Measurements from ENCODE around the gene OTUD4. TPM values are rescaled to one million over a fixed set of nuclear protein-coding genes. Genes with fewer than 3 reads are reported as not detected.

The OTUD4 gene
- total and polyA plus RNA-seq, 9 of the 15 experiments (the other 6 are each of a cell fraction or from before 2014, with no cell fraction given): 4.2 to 29.0 (median 24.8) TPM

DNA sequence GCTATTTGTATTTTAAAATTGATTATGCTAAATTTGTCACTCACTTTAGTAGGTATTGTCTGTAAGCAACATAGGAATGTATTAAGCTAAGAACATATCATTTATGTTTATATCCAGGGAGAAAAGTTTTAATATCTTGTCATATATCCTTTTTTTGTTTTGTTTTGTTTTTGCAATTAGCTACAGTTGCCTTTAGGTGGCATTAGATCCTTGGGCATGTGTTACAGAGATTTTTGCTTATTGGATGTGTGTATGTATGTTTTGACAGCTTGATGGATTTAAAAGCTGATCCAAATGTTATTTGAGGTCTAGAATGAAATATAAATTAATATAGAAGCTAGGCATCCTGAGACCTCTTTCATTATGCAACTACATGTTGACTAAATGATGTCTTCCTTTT is 36.1 kb upstream of the OTUD4 start (continued):
- TF ChIP-seq, protein P1, sequence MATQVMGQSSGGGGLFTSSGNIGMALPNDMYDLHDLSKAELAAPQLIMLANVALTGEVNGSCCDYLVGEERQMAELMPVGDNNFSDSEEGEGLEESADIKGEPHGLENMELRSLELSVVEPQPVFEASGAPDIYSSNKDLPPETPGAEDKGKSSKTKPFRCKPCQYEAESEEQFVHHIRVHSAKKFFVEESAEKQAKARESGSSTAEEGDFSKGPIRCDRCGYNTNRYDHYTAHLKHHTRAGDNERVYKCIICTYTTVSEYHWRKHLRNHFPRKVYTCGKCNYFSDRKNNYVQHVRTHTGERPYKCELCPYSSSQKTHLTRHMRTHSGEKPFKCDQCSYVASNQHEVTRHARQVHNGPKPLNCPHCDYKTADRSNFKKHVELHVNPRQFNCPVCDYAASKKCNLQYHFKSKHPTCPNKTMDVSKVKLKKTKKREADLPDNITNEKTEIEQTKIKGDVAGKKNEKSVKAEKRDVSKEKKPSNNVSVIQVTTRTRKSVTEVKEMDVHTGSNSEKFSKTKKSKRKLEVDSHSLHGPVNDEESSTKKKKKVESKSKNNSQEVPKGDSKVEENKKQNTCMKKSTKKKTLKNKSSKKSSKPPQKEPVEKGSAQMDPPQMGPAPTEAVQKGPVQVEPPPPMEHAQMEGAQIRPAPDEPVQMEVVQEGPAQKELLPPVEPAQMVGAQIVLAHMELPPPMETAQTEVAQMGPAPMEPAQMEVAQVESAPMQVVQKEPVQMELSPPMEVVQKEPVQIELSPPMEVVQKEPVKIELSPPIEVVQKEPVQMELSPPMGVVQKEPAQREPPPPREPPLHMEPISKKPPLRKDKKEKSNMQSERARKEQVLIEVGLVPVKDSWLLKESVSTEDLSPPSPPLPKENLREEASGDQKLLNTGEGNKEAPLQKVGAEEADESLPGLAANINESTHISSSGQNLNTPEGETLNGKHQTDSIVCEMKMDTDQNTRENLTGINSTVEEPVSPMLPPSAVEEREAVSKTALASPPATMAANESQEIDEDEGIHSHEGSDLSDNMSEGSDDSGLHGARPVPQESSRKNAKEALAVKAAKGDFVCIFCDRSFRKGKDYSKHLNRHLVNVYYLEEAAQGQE (IDR thresholded peaks at IDR 0.05; ENCODE audit: borderline replicate concordance): peak; percentile 20; the same call in 1 of the 2 replicates
- TF ChIP-seq, protein P1 (CRISPR knock-in tag; IDR thresholded peaks at IDR 0.05; ENCODE audit: low read depth): no peak
- TF ChIP-seq CCAR2 (IDR thresholded peaks at IDR 0.05; ENCODE audit: low read depth, low read length) (no peak), ZNF197 (CRISPR knock-in tag; IDR thresholded peaks at IDR 0.05; ENCODE audit: low read depth) (no peak), ZFPM2 (CRISPR knock-in tag; IDR thresholded peaks at IDR 0.05) (no peak), TEAD1 (CRISPR knock-in tag; IDR thresholded peaks at IDR 0.05) (no peak), TRIM28 (IDR thresholded peaks at IDR 0.05) (no peak)
- TF ChIP-seq, protein P2, sequence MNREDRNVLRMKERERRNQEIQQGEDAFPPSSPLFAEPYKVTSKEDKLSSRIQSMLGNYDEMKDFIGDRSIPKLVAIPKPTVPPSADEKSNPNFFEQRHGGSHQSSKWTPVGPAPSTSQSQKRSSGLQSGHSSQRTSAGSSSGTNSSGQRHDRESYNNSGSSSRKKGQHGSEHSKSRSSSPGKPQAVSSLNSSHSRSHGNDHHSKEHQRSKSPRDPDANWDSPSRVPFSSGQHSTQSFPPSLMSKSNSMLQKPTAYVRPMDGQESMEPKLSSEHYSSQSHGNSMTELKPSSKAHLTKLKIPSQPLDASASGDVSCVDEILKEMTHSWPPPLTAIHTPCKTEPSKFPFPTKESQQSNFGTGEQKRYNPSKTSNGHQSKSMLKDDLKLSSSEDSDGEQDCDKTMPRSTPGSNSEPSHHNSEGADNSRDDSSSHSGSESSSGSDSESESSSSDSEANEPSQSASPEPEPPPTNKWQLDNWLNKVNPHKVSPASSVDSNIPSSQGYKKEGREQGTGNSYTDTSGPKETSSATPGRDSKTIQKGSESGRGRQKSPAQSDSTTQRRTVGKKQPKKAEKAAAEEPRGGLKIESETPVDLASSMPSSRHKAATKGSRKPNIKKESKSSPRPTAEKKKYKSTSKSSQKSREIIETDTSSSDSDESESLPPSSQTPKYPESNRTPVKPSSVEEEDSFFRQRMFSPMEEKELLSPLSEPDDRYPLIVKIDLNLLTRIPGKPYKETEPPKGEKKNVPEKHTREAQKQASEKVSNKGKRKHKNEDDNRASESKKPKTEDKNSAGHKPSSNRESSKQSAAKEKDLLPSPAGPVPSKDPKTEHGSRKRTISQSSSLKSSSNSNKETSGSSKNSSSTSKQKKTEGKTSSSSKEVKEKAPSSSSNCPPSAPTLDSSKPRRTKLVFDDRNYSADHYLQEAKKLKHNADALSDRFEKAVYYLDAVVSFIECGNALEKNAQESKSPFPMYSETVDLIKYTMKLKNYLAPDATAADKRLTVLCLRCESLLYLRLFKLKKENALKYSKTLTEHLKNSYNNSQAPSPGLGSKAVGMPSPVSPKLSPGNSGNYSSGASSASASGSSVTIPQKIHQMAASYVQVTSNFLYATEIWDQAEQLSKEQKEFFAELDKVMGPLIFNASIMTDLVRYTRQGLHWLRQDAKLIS (CRISPR knock-in tag; IDR thresholded peaks at IDR 0.05): no peak
- TF ChIP-seq, protein P3, sequence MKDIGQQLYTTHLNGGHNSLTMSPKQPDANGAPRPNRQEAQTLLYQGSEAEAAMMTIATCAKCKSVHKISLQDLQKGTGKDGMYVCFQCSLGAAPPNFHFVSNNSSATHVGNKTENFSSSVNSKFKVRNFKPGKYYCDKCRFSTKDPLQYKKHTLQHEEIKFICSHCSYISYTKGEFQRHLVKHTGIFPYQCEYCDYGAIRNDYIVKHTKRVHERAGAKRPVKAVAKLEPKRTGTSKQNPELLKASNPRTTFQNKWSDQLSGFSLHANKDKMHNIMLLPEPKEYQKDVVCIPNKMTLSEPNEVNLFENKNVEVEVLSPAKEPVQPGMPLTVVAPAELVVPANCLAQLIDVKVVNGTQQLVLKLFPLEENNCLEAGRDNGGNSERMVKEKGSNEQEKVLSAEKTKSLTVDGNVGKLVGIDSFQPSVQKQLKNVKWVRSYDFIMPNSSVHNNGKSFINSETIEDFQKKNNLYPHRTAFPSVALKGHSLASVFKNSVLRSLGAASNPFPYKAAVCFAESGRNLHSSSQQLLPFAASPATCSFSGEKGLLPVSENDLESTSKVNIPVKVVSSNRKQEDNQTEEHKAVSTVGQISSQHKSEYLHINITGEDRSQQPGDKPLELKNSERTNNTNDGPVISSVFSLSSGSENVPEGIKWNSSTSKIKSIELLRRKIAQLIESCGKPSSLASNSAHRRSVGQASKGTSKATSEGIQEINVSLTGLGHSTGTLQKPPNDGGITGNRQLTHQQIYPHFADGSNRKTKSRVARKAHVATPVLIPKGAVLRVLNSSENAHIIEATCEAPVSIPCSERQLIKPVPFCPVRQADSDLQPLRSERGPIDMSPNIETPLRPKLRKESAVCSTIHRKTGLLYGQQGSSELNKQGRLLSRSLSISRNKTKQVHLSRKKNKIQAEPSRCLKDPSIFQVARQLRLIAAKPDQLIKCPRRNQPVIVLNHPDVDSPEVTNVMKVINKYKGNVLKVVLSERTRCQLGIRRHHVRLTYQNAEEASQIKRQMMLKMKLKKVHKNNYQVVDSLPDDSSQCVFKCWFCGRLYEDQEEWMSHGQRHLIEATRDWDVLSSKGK (CRISPR knock-in tag; IDR thresholded peaks at IDR 0.05): no peak

All from K562 (cell line).